GM19397 (cell line): ENCODE measurements around the gene GPR108.
A peak's percentile ranks its signal among the peaks of the same experiment; 100 is the strongest.
"Not testable (repeated sequence)": the region's sequence is repeated elsewhere in the genome, so short reads cannot be mapped to it uniquely, and the experiment has no call there.

Experiments used
- ATAC-seq: cut with Tn5 transposase; IDR thresholded peaks from one replicate; pipeline ENCODE4 v1.9.1; 2021; ENCODE audit warnings: mild to moderate bottlenecking, moderate library complexity; ENCODE audit not compliant: unreplicated experiment

The GPR108 gene

DNA sequence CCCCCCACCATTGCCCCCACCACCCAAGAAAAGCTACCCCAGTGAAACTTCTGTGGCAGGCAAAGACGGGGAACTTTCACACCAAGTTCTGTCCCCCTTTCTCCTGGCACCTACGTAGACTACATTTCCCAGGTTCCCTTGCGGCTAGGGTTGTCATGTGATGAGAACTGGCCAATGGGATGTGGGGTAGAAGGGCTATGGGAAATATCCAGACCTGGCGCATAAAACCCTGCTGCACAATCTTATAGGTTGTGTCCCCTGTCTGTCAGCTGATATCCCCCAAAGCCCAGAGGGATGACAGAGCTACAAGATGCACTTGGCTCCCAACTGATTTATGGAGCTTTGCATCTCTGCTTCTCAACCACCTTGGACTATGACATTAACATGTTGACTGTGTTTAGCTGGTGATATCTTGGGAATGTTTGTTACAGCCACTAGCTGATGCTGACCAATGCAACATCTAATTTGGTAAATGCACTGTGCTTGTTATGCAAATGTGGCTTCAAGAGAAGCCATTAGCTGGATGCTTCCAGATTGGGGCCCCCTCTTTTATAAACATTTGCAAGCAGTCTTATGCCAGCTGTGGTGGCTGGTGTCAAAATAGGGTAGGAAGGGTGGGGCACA is 23.8 kb upstream of the GPR108 start:
- no peak for ATAC-seq

DNA sequence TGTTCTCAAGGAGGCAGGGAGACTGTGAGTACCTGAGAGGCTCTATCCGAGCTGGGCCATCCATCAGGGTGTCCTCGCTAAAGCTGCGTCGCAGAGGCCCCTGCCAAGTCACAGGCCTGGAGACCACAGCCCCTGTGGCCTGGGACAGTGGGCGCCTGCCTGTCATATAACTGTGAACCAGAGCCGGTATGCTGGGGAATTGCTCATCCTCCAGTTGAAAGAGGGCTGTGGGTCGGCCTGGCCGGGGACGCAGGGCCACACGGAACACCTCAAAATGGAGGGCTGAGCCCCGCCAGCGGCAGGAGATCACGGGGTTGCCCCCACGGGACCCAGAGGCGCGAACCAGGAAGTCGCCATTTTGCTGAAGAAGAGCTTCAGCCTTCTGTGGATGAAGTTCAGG is 23.2 kb upstream of the GPR108 start:
- no peak for ATAC-seq

DNA sequence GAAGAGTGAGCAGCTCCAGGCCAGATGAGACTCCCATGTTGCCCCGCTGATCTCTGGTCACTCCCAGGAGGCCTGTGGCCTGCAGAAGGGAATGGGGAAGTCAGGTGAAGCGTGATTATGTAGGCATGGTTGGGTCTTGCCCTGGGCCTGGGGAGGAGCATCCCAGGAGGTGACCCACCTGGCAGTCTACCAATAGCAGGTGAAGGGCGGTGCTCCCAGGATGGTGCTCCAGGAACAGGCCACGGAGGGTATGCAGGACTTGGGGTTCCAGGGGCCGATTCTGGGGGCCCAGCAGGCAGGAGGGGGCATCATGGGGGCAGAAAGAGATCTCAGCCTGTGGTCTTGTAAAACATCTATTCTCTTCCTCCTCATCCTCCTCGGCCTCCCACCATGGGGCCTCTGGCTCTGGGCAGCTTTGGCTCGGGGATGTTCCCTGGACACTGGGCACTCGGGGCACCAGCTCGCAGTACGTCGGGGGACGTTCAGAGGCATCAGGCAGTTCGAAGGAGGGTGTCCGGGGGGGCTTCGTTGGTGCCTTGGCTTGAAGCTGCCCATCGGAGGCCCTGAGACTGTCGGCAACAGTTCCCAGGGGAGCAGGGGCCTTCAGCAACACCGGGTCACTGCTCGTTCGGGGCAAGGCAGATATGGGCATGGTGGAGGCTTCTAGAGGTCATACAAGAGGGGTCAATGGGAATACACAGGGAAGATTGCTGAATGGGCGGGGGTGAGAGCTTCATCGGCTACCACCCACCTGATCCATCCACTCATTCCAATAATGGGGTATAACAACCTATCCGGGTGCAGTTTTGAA is 17.5 kb upstream of the GPR108 start:
- ATAC-seq: no peak

DNA sequence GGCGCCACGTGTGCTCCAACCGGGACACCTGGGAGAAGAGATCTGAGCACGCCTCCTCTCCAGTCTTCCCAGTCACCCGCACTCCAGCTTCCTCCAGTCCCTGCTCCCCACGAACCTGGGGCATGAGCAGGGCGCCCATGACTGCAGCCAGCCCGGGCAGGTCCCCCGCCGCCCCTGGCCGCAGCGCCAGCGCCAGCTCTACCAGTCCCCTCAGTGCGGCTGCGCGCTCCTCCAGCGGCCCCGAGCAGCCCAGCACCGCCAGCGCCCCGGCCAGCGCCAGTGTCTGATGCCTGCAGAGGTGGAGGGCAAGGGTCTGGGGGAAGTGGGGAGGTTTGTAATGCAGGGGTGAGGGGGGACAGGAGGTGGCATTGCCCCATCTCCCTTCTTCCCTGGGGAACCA is 16.8 kb upstream of the GPR108 start:
- no peak for ATAC-seq

DNA sequence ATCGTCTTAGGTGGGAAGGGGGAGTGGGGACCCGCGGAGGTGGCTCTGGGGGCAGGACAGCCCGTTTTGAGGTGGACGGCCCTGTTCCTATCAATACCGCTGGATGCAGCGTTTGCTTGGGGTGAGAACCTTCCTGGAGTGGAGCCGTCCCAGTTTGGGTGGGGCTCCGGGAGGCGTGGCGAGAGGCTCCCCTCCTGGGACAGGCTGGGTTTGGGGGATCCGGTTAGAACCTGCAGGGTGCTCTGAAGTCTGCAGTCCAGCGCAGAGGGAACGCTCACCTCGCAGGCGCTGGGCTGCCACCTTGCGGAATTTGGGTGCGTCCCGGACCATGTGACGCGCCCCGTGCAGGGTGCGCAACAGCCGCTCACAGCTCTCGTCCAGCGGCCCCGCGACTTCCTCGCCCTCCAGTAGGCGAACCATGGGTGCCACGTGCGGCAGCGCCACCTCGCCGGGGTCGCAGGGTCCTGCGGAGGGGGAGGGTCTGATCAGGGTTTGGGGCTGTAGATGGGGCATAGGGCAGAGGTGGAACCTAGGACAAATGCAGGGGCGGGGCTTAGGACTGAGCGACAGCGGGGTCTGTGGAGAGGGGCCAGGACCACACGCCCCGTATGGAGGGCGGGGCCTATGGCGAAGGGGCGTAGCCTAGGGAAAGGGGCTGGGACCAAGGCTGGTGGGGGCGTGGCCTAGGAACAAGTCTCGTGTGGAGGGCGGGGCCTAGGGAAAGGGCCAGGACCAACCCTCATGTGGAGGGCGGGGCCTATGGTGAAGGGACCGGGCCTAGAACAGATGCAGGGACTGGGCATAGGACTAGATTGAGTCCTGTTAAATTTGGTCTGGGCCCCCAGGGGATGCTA is 16.0 kb upstream of the GPR108 start:
- ATAC-seq: peak; percentile 77

DNA sequence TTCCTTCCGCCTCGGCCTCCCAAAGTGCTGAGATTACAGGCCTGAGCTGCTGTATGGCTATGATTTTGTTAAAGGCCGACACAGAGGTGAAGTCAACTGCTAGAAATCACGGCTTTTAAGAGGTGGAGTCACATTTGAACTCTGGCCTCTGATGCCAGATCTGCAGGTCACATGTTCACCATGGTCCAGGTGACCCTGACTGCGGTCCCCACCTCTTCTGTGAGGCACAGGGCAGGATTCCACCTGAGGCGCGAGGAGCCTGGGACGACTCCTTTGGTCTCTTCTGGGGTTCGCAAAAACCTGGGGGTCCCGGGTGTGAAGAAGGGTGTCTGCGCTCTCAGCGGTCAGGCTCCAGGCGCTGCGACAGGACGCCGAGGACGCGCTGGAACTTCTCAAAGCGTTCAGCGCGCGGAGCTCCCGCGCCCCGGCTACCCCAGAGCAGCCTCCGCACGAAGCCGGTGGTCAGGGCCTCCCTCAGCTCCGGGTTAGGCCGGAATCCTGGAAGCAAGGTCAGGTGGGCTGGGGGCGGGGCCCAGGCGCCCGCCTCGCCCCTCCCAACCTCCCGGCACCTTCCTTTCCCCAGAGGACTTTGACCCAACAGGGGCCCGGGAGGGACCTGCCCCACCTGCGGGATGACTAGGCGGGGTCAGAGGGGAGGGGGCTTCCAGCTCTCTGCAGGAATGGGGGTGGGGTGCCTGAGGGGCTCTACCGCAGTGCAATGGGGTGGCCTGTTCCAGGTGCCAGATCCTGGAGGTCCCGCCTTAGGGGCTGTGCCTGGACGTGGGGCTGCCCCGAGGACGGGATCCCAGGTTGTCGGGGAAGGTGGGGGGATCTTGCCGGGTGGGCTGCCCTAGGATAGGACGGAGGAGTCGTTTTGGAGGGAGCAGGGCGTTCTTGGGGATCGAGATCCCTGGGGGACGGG is 15.1 kb upstream of the GPR108 start:
- no peak for ATAC-seq

DNA sequence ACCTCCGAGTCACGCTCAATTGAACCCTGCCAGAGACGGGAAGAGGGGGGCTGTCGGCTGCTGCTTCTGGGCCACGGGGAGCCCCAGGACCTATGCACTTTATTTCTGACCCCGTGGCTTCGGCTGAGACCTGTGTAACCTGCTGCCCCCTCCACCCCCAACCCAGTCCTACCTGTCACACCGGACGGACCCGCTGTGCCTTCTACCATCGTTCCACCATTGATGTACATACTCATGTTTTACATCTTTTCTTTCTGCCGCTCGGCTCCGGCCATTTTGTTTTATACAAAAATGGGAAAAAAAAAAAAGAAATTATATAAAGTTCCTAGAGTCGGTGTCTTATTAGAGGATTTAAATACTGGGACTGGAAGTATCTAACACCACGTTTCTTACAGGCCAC is 13.8 kb upstream of the GPR108 start:
- no peak for ATAC-seq

DNA sequence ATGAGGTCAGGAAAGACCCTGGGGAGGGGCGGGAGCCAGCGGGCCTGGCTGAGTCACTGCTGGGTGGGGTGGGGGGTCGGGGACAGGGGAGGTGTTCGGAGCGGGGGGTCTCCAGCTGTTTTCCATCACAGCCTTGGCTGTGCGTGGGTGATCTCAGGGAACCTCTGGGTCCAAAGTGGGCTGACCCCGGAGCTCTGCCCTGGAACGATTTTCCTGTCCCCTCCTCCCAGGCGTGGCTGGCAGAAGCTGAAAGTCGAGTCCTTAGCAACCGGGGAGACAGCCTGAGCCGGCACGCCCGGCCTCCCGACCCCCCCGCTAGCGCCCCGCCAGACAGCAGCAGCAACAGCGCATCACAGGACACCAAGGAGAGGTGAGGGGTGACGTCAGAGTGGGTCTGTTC is 12.7 kb upstream of the GPR108 start:
- no peak for ATAC-seq

DNA sequence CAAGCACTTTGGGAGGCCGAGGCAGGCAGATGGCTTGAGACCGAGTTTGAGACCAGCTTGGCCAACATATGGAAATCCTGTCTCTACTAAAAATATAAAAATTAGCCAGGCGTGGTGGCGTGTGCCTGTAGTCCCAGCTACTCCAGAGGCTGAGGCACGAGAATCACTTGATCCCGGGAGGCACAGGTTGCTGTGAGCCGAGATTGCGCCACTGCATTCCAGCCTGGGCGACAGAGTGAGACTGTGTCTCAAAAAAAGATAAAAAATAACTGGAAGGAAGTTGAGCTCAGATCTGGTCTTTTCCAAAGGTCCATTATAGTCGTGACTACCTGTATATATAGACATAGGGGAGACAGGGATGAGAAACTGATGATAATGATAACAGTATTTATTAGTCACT is 11.2 kb upstream of the GPR108 start:
- ATAC-seq: not testable (repeated sequence)

DNA sequence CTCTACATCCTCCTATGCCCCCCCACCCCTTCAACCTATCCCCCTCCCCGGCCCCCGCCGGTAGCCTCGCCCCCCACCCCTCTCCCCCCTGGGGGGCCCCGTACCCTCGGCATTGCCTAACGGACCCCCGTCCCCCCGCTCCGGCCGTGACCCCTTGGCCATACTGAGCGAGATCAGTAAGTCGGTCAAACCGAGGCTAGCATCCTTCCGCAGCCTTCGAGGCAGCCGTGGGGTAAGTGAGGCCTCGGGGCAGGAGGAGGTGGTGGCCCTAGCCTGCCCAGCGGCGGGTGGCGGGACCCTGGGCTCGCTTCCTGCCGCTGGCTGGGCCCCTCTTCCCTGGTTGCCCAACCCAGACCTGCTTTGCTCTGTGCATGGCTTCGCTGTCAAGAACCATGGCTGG is 8.6 kb upstream of the GPR108 start:
- no peak for ATAC-seq

DNA sequence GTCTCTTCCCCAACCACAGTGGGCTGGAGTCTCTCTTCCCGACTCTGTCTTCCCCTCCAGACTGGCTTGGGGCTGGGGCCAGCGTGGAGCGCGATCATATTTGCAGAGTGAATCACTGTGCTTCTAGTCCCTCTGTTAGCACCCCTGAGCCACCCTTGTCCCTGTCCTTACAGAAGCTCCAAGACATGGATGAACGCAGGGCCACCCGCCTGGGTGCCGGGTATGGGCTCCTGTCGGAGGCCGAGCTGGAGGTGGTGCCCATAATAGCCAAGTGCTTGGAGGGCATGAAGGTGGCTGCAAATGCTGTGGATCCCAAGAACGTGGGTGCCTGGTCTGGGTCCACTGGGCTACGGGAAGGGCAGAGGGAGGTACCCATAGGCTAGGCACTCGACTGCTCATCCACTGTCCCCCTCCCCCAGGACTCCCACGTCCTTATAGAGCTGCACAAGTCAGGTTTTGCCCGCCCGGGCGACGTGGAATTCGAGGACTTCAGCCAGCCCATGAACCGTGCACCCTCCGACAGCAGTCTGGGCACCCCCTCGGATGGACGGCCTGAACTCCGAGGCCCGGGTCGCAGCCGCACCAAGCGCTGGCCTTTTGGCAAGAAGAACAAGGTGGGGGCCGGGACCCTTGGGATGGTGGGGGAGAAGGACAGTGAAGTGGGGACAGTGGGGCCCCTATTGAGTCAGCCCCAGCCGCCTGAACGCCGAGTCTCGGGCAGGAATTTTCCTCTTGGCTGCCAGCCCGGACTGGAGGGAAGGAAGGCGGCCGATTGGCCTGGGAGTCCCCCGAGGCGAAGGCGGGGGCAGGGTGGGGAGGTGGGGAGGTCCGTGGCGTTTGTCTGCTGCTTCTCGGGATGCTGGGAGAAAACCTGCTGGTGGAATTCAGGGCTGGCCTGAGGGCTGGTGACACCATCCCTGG is 7.3 kb upstream of the GPR108 start:
- ATAC-seq: no peak

DNA sequence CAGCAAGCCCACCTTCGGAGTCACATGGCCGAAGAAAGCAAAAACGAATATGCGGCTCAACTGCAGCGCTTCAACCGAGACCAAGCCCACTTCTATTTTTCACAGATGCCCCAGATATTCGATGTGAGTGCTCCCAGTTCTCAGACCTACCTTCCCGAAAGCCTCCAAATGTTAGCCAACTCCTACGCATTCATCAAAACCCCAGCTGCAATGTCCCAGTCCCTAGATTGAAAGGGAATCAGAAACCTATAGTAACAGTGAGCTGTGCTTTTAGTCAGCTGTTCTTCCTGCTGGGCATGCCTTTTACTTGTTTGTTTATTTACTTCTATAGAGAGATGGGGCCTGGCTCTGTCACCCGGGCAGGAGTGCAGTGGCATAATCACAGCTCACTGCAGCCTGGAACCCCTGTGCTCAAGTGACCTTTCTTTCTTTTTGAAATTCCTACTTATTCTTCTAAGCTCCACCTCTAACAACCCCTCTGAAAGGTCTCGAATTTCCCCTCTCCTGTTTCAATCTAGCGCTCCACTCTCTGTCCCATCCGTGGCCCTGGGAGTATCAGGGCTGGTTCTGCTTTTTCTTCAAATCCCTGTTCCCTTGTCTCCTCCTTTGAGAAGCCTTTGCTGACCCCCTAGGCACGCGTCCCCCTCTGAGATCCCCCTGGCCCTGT is 6.5 kb upstream of the GPR108 start:
- no peak for ATAC-seq

DNA sequence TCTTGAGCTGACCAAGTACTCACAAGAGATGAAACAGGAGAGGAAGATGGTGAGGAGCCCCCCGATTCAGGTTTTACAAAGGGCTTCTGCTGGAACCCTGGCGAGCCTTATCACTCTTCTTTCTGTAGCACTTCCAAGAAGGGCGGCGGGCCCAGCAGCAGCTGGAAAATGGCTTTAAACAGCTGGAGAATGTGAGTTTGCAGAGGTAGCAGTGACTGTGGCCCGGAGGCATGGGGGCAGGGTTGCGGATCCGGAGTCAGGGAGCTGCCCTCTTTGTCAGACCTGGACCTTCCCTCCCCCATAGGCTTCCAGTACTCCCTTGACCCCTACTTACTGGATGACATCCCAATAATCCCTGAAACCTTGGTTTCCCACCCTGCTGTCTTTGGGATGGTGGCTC is 5.7 kb upstream of the GPR108 start:
- ATAC-seq: no peak

DNA sequence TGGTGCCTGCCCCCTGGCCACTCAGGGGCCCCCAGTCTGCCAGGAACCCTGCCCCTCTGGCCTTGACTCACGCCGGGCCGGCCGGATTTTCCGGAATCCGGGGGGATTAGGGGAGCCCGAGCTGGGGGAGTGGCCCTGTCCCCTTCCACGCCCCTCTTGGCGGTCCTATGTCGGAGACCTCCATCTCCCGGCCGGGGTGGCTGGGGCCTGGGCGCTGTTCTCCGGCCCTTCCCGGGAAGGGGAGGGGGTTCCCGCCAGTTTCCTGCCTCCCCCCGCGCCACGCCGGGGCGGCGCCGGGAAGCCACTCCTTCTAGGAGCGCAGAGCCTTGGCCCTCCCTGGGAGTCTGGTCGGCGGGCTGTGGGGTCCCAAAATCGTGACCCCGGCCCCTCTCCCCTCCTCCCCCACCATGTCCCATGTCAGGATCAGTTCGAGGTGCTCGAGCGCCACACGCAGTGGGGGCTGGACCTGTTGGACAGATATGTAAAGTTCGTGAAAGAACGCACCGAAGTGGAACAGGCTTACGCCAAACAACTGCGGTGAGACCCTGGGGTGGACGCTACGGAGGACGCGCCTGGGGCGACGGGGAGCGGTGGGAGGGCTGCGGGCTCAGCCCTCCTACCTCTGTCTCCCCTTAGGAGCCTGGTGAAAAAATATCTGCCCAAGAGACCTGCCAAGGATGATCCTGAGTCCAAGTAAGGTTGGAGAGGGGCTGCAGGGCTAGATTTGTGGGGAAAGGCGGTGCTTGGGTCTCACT is 3.4 kb upstream of the GPR108 start:
- ATAC-seq: no peak

DNA sequence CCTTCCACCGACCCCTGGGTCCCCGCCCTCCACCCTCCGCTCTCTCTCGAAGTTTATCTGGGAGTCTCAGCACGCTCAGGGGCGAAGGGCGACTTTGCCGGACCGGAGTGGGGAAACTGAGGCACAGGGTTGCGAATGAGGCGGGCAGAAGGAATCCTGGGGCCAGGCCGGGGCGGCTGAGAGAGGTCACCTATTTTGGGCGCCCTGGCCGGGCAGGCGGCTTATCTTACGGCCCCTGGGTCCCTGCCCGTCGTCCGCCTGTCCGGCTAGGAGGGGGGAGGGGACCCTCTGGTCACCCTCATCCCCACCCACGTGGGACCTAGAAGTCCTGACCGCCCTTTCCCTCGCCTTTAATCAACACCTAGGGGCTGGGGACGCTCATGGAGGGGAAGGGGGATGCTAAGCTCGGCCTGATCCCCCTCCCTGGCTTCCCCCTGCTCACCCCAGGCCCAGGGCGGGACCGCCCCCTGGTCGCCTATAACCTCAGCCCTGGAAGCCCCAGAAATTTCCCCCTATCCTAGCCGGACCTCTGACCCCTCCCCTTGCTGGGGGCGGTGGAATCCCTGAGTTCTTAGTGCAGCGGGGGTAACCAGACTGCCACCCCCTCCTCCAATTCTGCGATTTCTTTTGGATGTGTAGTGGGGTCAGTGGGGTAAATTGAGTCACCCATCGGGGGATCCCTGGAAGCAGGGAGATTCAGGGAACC is 2.7 kb upstream of the GPR108 start:
- no peak for ATAC-seq

DNA sequence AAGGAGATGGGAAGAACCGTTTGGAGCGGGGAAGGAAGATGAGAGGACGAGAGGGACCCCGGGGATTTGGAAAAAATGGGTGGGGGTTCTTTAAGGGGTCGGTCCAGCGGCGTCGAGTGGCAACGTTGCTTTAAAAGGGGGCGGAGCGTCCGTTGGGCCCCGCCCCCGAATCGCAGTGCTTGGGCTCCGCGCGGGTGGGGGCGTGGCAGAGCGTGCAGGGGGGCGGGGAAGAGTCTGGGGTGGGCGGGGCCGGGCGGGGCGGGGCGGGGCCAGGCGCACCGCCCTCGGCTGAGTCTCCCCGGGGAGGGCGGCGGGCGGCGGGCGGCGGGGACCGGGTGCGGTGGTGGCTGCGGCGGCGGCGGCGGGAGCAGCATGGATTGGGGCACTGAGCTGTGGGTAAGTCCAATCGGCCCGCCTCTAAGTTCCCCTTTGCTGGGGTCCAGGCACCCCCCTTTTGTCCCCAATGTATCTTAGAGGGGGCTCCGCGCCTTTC is 2.1 kb upstream of the GPR108 start, which contains the start of gene TRIP10:
TSS of gene TRIP10 (plus strand) at position 291 of the 493 bp plus-strand sequence. CDS start at position 373, 82 bp downstream.
- no peak for ATAC-seq

DNA sequence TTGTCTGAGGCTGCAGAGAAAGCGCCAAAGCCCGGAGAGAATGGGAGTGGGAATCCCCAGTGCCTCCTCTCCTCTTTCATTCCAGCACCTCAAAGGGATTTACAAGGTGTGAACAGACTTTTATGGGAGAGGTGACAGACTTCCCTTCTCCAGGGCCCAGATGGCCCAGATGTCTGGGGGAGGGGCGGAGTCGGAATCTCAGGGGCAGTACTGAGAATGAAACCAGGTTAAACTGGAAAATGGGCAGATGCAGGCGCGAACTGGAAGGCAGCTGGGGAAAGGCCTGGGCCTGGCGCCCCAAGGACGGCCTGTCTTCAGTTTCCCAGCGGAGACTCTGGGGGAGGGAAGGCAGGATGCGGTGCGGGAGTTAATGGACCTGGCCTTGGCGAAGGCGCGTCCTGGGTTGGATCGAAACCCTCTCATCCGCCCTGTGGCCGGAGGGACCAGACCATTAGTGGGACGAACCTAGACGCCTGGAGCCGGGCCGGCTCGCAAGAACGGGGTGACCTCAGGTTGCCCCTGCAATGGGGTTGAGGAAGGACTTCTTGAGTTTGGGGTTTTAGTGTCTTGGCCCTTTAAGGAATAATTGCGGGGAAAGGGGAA is 1.5 kb upstream of the GPR108 start:
- no peak for ATAC-seq
